Measurements from ENCODE around the gene RFXAP. TPM values are rescaled to one million over a fixed set of nuclear protein-coding genes. Genes with fewer than 3 reads are reported as not detected.
"Not testable (repeated sequence)": the region's sequence is repeated elsewhere in the genome, so short reads cannot be mapped to it uniquely, and the experiment has no call there.

RFXAP gene
- polyA plus RNA-seq (2013, experiment 1 of 2; ENCODE audit: insufficient read length): 6.4 TPM
- 6.7 TPM for polyA plus RNA-seq (2013, experiment 2 of 2; ENCODE audit: insufficient read length)

GRCh38 chr13:36818804-36819738 is at the start of gene RFXAP:
Gene RFXAP (plus strand): TSS chr13:36819222. CDS start chr13:36819358, 136 bp downstream.
- peak; percentile 88 for DNase-seq

GRCh38 chr13:36769545-36769944 is 49.5 kb upstream of the RFXAP start:
- DNase-seq: no peak

- no peak for DNase-seq
Measured at GRCh38 chr13:36770741-36771140, 48.3 kb upstream of the RFXAP start.

- no peak for DNase-seq
Measured at GRCh38 chr13:36772853-36773252, 46.2 kb upstream of the RFXAP start.

GRCh38 chr13:36774931-36775330 is 44.1 kb upstream of the RFXAP start:
- peak; percentile 46 for DNase-seq

- no peak for DNase-seq
Measured at GRCh38 chr13:36776175-36776574, 42.8 kb upstream of the RFXAP start.

GRCh38 chr13:36778083-36778671 is 40.8 kb upstream of the RFXAP start:
- peak; percentile 92 for DNase-seq

GRCh38 chr13:36783890-36784289 is 35.1 kb upstream of the RFXAP start:
- no peak for DNase-seq

GRCh38 chr13:36786175-36786574 is 32.8 kb upstream of the RFXAP start:
- not testable (repeated sequence) for DNase-seq

GRCh38 chr13:36787181-36787580 is 31.8 kb upstream of the RFXAP start:
- no peak for DNase-seq

- peak; percentile 27 for DNase-seq
Measured at GRCh38 chr13:36788276-36788675, 30.7 kb upstream of the RFXAP start.

- no peak for DNase-seq
Measured at GRCh38 chr13:36789061-36789460, 30.0 kb upstream of the RFXAP start.

GRCh38 chr13:36789730-36790129 is 29.3 kb upstream of the RFXAP start:
- no peak for DNase-seq

GRCh38 chr13:36794706-36795105 is 24.3 kb upstream of the RFXAP start:
- DNase-seq: no peak

- DNase-seq: no peak
Measured at GRCh38 chr13:36795463-36795862, 23.6 kb upstream of the RFXAP start.

- DNase-seq: no peak
Measured at GRCh38 chr13:36796052-36796451, 23.0 kb upstream of the RFXAP start.

GRCh38 chr13:36801035-36801434 is 18.0 kb upstream of the RFXAP start:
- no peak for DNase-seq

GRCh38 chr13:36804588-36804987 is 14.4 kb upstream of the RFXAP start:
- no peak for DNase-seq

GRCh38 chr13:36806102-36806501 is 12.9 kb upstream of the RFXAP start:
- DNase-seq: no peak

- no peak for DNase-seq
Measured at GRCh38 chr13:36807616-36808015, 11.4 kb upstream of the RFXAP start.

- no peak for DNase-seq
Measured at GRCh38 chr13:36813225-36813624, 5.8 kb upstream of the RFXAP start.

GRCh38 chr13:36814465-36814864 is 4.6 kb upstream of the RFXAP start:
- DNase-seq: no peak

GRCh38 chr13:36815062-36815461 is 4.0 kb upstream of the RFXAP start:
- no peak for DNase-seq
